ENCODE results near the gene MROH8. TPM values are rescaled to one million over a fixed set of nuclear protein-coding genes. Genes with fewer than 3 reads are reported as not detected.
"Not testable (repeated sequence)": the region's sequence is repeated elsewhere in the genome, so short reads cannot be mapped to it uniquely, and the experiment has no call there.

Gene MROH8
- total RNA-seq, 1 experiment from 2014 or later, result 0.72 TPM

DNA sequence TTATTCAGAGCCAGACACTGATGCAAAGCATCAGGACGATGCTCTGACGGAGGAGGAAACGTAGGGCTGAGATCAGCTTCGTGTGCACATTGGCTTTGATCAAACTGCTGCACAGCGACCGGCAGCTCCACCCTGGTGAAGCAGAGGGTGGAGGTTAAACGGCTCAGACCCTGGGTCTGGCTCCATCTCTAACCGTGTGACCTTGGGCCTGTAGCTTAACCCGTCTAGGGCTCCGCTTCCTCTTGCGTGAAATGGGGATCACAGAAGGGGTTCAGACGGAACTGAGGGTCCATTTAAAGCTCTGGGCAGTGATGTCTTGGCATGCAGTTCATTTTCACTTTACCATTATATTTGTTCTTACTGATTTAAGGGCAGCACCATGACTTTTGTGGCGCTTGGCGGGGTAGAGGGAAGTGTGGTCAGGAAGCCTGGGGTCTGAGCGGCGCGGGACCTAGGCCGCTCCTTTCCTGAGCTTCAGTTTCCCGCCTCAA, 84.2 kb downstream of the MROH8 start:
- no peak for DNase-seq (ENCODE audit: low spot score)

DNA sequence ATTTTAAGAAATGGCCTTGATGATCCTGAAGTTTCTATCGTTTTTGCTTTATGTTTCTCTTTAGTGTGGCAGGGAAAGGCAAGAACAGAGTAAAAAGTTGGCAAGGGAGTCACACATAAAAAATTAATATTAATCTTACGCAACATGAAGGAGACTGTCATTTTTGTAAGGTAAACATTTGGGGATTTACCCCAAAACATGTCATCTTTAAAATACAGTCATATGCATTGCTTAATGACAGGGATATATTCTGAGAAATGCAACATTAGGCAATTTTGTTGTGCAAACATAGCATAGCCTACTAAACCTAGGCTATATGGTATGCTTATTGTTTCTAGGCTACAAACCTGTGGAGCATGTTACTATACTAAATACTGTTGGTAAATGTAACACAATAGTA, 88.9 kb downstream of the MROH8 start:
- DNase-seq (ENCODE audit: low spot score), result no peak

DNA sequence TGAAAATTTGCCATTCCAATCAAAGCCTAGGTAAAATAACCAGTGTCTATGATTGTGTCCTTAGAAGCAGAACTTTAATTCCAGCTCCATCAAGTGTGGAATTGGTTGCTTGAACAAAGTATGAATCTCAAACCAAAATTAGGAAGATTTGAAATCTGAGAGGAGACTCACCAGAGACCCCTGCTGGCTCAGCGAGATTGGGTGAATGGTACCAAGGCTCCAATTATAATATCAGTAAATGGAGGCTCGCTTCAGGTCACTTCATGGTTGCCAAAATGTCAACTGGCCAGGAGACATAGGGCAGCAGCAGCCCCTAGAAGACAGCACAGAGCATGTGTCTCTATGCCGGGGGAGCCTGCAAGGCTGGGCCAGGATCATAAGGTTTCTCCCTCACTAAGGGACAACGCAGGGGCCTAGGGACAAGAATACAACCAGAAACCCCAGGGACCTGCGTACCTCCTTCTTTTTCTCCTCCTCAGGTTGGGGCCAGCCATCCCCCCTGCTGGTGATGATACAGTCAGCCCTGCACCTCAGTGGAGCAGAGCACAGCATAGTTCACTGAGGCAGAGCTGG, 97.5 kb downstream of the MROH8 start:
- DNase-seq (ENCODE audit: low spot score), result no peak

DNA sequence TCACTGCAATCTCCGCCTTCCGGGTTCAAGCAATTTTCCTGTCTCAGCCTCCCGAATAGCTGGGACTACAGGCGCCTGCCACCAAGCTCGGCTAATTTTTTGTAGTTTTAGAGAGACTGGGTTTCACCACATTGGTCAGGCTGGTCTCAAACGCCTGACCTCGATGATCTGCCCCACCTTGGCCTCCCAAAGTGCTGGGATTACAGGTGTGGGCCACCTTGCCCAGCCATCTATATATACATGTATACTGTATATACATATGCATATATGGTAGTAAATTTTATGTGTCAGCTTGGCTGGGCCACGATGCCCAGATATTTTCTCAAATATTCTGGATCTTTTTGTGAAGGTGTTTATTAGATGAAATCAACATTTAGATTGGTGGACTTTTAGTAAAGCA, 102.3 kb downstream of the MROH8 start:
- no peak for DNase-seq (ENCODE audit: low spot score)

DNA sequence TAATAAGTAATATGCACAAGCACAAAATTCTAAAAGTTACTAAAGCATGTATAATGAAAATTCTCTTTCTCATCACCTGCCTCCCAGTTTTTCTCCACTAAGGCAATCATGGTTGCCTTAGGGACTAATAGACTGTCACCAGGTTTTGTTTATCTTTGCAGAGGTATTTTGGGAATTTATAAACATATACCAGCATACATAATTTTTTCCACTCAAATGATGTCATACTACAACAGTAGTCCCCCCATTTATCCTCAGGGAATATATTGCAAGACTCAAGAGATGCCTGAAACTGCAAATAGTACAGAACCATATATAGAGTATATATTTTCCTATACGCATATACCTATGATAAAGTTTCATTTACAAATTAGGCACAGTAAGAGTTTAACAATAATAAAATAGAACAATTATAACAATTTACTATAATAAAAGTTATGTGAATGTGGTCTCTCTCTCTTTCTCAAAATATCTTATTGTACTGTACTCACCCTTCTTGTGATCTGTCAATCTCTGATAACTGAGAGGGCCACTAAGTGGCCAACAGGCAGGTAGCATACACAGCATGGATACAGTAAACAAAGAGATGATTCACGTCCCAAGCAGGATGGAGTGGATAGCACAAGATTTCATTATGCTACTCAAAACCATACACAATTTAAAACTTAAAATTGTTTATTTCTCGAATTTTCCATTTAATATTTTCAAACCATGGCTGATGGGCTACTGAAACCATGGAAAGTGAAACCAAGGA, 103.2 kb downstream of the MROH8 start:
- DNase-seq (ENCODE audit: low spot score), result peak; percentile 27

DNA sequence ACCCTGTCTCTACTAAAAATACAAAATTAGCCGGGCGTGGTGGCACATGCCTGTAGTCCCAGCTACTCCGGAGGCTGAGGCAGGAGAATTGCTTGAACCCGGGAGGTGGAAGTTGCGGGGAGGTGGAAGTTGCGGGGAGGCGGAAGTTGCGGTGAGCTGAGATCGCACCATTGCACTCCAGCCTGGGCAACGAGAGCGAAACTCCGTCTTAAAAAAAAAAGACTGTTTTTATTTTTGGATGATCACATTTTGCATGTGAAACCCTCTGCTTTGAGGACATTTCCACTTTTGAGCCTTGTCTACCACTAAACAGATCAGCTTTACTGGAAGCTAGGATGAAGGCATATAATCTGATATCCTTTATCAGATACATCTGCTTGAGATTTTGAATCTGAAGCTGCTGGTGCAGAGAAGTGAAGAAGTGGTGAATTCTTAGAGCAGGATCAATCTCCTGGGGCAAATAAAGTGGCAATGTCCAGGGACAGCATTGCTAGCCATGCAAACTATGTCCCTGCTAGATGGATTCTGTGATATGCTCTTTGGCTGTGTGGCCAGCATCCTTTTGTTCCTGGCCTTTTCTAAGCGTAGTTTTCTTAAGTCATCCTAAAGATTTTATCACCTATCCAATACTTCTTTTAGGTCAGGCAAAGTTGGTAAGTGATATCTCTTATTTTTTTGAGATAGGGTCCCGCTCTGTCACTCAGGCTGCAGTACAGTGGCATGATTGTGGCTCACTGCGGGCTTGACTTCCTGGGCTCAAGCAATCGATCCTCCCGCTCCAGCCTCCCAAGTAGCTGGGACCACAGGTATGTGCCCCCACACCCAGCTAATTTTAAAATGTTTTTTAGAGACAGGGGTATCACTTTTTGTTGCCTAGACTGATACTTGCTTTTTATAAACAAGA, 106.8 kb downstream of the MROH8 start:
- no peak for DNase-seq (ENCODE audit: low spot score)

GRCh38 chr20:37071481-37071911, 107.9 kb downstream of the MROH8 start:
- DNase-seq (ENCODE audit: low spot score), result peak; percentile 41

DNA sequence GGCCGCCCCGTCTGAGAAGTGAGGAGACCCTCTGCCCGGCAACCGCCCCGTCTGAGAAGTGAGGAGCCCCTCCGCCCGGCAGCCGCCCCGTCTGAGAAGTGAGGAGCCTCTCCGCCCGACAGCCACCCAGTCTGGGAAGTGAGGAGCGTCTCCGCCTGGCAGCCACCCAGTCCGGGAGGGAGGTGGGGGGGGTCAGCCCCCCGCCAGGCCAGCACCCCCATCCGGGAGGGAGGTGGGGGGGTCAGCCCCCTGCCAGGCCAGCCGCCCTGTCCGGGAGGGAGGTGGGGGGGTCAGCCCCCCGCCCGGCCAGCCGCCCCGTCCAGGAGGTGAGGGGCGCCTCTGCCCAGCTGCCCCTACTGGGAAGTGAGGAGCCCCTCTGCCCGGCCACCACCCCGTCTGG, 109.8 kb downstream of the MROH8 start:
- DNase-seq (ENCODE audit: low spot score), result not testable (repeated sequence)

GRCh38 chr20:37066168-37066567, 113.2 kb downstream of the MROH8 start:
- DNase-seq (ENCODE audit: low spot score), result no peak

GRCh38 chr20:37055276-37055675, 124.1 kb downstream of the MROH8 start:
- DNase-seq (ENCODE audit: low spot score), result no peak

DNA sequence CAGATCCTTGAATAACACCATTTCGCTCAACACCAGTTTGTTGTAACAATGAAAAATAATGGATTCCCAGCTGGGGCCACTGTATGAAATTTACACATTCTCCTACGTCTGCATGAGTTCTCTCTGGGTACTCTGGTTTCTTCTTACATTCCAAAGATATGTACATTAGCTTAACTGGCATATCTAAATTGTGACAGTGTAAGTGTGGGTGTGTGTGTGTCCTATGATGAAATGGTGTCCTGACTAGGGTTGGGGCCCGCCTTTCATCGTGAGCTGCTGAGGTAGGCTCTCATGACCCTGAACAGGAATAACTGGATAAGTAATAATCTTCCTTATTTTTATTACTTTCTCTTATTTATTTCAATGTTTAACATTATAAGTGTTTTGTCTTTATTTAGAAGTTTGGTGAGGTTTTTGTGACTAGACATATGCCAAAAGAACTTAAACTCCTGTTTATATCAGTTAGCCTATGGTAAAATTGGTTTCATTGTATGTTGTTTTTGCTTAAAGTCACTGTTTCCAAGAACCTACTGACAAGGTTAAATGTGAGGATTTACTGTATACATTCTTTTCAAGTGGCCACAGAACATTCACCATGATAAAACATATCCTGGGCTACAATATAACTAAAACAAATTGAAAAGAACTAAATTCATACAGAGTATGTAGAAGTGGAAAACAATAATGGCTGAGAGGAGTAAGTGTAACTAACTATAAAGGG, 126.0 kb downstream of the MROH8 start:
- no peak for DNase-seq (ENCODE audit: low spot score)

Other genes with a start within 250 kb of the MROH8 start
- gene SAMHD1, start 227.8 kb downstream of the MROH8 start, total RNA-seq (2014; rRNA removed; shearing (Covaris generic)), result 23.9 and 24.4 TPM in 2 replicates
- 6.8 and 7.6 TPM in 2 replicates for gene RBL1, start 83.6 kb downstream of the MROH8 start, total RNA-seq (2014; rRNA removed; shearing (Covaris generic))
- gene RPN2, start 218 bp downstream of the MROH8 start, total RNA-seq (2014; rRNA removed; shearing (Covaris generic)), result 380 and 405 TPM in 2 replicates
- gene GHRH, start 82.3 kb upstream of the MROH8 start, total RNA-seq (2014; rRNA removed; shearing (Covaris generic)), result not detected in 2 replicates
- 14.5 and 18.8 TPM in 2 replicates for gene MANBAL, start 110.1 kb upstream of the MROH8 start, total RNA-seq (2014; rRNA removed; shearing (Covaris generic))
- gene SRC, start 166.6 kb upstream of the MROH8 start, total RNA-seq (2014; rRNA removed; shearing (Covaris generic)), result 7.2 and 7.6 TPM in 2 replicates